ENCODE data around the gene ADRA2A.

Gene ADRA2A

GRCh38 chr10:111076682-111077478 is at the start of gene ADRA2A:
TSS of gene ADRA2A (plus strand) at chr10:111077029. CDS start at chr10:111077997, 968 bp downstream.
- DNase-seq = peak; percentile 86

- no peak for DNase-seq
Measured at GRCh38 chr10:111030042-111030750, 46.6 kb upstream of the ADRA2A start.

GRCh38 chr10:111034598-111035310 is 42.1 kb upstream of the ADRA2A start:
- no peak for DNase-seq

- DNase-seq = no peak
Measured at GRCh38 chr10:111035542-111035941, 41.3 kb upstream of the ADRA2A start.

- no peak for DNase-seq
Measured at GRCh38 chr10:111037858-111038257, 39.0 kb upstream of the ADRA2A start.

- no peak for DNase-seq
Measured at GRCh38 chr10:111039522-111039921, 37.3 kb upstream of the ADRA2A start.

GRCh38 chr10:111057006-111057405 is 19.8 kb upstream of the ADRA2A start:
- no peak for DNase-seq

GRCh38 chr10:111063471-111063870 is 13.4 kb upstream of the ADRA2A start:
- no peak for DNase-seq

GRCh38 chr10:111072232-111072631 is 4.6 kb upstream of the ADRA2A start:
- DNase-seq = no peak

GRCh38 chr10:111075577-111076185 is 1.1 kb upstream of the ADRA2A start:
- DNase-seq = peak; percentile 15

- peak; percentile 87 for DNase-seq
Measured at GRCh38 chr10:111076191-111076681, 593 bp upstream of the ADRA2A start.

- no peak for DNase-seq
Measured at GRCh38 chr10:111077479-111077784, 603 bp downstream of the ADRA2A start.

GRCh38 chr10:111077785-111078504 is 1.1 kb downstream of the ADRA2A start:
- DNase-seq = peak; percentile 46

- DNase-seq = peak; percentile 45
Measured at GRCh38 chr10:111078505-111079185, 1.8 kb downstream of the ADRA2A start.

GRCh38 chr10:111079241-111079760 is 2.5 kb downstream of the ADRA2A start:
- peak; percentile 33 for DNase-seq

- peak; percentile 36 for DNase-seq
Measured at GRCh38 chr10:111079781-111080180, 3.0 kb downstream of the ADRA2A start.

GRCh38 chr10:111080224-111080623 is 3.4 kb downstream of the ADRA2A start:
- DNase-seq = no peak

- peak; percentile 33 for DNase-seq
Measured at GRCh38 chr10:111081595-111081994, 4.8 kb downstream of the ADRA2A start.

- DNase-seq = peak; percentile 44
Measured at GRCh38 chr10:111082102-111082975, 5.5 kb downstream of the ADRA2A start.

Measured in islet precursor cell (in vitro differentiated cells).